ENCODE data around the gene SESTD1.
"Not testable (repeated sequence)": the region's sequence is repeated elsewhere in the genome, so short reads cannot be mapped to it uniquely, and the experiment has no call there.

Gene SESTD1

DNA sequence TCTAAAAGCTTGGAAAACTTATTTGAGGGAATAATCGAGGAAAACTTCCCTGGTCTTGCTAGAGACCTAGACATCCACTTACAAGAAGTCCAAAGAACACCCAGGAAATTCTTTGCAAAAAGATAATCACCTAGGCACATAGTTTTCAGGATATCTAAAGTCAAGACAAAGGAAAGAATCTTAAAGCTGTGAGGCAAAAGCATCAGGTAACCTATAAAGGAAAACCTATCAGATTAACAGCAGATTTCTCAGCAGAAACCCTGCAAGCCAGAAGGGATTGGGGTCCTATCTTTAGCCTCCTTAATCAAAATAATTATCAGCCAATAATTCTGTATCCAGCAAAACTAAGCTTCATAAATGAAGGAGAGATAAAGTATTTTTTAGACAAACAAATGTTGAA, 56.4 kb downstream of the SESTD1 start:
- Mint-ChIP-seq H3K4me1 (ENCODE audit: low read depth) (peaks cover 13% of the 10 kb centered on the region), H3K36me3 (ENCODE audit: low read depth) (peaks cover 20% of the 10 kb centered on the region), H3K9me3 (peaks cover 27% of the 10 kb centered on the region)
- intact Hi-C loops (cut with micrococcal nuclease); H3K27me3 Mint-ChIP-seq; H3K4me3 Mint-ChIP-seq; H3K27ac Mint-ChIP-seq: not testable (repeated sequence)

DNA sequence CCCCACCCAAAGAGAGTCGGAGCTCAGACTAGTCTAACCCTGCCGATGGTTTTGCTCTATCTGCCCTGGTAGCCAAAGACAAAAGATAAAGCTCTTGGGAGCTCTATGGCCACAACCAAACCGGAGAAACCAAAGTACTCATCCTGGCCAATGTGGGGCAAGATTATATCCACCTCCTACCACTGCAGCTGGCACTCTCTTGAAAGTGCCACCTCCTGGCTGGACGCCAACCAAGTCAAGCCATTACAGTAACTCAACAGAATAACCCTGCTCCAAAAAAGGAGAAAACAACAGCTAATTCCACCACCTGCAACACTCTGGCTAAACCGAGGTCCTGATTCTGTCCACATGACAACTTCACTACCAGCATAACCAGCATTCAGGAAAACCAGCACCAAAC, 57.6 kb downstream of the SESTD1 start:
- H3K27ac Mint-ChIP-seq, result no peak overlapping the region
- intact Hi-C loops (cut with micrococcal nuclease), result no loop called here
- H3K4me3 Mint-ChIP-seq, result no peak overlapping the region
- peaks cover 33% of the 10 kb centered on the region for H3K9me3 Mint-ChIP-seq
- peaks cover 18% of the 10 kb centered on the region for H3K4me1 Mint-ChIP-seq (ENCODE audit: low read depth)
- H3K36me3 Mint-ChIP-seq (ENCODE audit: low read depth), result peaks cover 20% of the 10 kb centered on the region
- H3K27me3 Mint-ChIP-seq, result no peaks in the 10 kb centered on the region

DNA sequence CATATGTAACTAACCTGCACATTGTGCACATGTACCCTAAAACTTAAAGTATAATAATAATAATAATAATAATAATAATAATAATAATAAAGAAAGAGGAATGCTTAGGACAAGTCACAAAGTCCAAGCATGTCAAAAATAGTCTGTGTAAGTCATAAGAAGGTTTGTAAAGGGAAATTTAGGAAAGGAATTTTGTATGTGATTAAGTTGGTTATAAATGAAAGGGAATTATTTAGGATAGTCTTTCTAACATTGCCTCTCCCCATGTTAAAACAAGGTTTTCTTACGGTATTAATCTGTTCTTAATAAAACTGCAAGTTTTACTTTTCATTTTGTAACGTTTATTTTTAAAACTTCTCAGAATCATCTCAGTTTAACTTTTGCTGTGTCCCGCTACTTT, 62.8 kb downstream of the SESTD1 start:
- H3K4me1 Mint-ChIP-seq (ENCODE audit: low read depth), result peaks cover 13% of the 10 kb centered on the region
- intact Hi-C loops (cut with micrococcal nuclease), result no loop called here
- peaks cover 34% of the 10 kb centered on the region for H3K36me3 Mint-ChIP-seq (ENCODE audit: low read depth)
- H3K27me3 Mint-ChIP-seq, result no peaks in the 10 kb centered on the region
- no peak overlapping the region for H3K4me3 Mint-ChIP-seq
- no peak overlapping the region for H3K27ac Mint-ChIP-seq
- peaks cover 42% of the 10 kb centered on the region for H3K9me3 Mint-ChIP-seq

DNA sequence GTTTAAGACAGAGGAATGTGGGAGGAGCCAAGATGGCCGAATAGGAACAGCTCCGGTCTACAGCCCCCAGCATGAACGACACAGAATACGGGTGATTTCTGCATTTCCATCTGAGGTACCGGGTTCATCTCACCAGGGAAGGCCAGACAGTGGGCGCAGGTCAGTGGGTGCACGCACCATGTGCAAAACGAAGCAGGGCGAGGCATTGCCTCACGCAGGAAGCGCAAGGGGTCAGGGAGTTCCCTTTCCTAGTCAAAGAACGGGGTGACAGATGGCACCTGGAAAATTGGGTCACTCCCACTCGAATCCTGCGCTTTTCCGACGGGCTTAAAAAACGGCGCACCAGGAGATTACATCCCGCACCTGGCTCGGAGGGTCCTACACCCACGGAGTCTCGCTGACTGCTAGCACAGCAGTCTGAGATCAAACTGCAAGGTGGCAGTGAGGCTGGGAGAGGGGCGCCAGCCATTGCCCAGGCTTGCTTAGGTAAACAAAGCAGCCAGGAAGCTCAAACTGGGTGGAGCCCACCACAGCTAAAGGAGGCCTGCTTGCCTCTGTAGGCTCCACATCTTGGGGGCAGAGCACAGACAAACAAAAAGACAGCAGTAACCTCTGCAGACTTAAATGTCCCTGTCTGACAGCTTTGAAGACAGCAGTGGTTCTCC, 68.6 kb downstream of the SESTD1 start:
- H3K4me3 Mint-ChIP-seq; H3K27ac Mint-ChIP-seq; H3K27me3 Mint-ChIP-seq; intact Hi-C loops (cut with micrococcal nuclease): not testable (repeated sequence)
- Mint-ChIP-seq H3K9me3 (peaks cover 63% of the 10 kb centered on the region), H3K36me3 (ENCODE audit: low read depth) (peaks cover 38% of the 10 kb centered on the region), H3K4me1 (ENCODE audit: low read depth) (peaks cover 20% of the 10 kb centered on the region)

DNA sequence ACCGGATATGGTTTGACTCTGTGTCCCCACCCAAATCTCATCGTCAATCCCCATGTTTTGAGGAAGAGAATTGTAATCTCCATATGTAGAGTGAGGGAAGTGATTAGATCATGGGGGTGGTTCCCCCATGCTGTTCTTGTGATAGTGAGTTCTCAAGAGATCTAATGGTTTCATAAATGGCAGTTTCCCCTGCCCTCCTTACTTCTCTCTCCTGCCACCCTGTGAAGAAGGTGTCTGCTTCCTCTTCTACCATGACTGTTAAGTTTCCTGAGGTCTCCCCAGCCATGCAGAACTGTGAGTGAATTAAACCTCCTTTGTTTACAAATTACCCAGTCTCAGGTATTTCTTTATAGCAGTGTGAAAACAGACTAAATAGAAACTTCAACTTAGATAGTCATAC, 69.5 kb downstream of the SESTD1 start:
- Mint-ChIP-seq H3K27me3 (no peaks in the 10 kb centered on the region), H3K9me3 (peaks cover 67% of the 10 kb centered on the region), H3K4me1 (ENCODE audit: low read depth) (peaks cover 20% of the 10 kb centered on the region), H3K27ac (no peak overlapping the region), H3K36me3 (ENCODE audit: low read depth) (peaks cover 47% of the 10 kb centered on the region), H3K4me3 (no peak overlapping the region)
- intact Hi-C loops (cut with micrococcal nuclease), result no loop called here

DNA sequence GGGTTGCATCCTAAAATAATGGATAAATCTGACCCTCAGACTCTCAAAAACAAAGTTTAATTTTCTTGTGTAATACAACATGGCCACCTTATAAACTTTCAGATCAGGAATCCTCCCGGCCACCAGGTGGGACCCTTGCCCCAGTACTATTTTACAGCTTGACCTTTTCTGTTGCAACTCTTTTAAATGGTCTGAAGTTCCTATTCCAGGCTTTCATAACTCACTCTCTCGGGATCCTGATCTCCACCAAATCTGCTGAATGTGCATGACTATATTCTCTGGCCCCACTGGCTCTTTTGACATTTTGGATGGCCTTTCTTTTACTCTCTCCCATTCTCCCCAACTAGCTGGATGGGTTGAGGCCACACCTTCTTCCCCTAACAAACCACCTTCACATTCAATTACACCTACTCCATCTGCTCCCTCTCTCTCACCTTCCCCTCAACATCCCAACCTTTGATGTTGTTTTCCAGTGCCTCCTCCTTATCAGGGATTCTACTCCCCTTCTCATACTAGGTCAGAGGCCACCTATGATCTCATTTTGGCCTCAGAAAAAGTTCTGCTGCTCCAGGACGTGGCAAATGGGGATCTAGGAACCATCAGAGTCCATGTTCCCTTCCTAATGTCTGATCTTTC, 70.8 kb downstream of the SESTD1 start:
- H3K9me3 Mint-ChIP-seq, result peaks cover 70% of the 10 kb centered on the region
- no peak overlapping the region for H3K4me3 Mint-ChIP-seq
- H3K27me3 Mint-ChIP-seq, result no peaks in the 10 kb centered on the region
- H3K27ac Mint-ChIP-seq, result no peak overlapping the region
- peaks cover 60% of the 10 kb centered on the region for H3K36me3 Mint-ChIP-seq (ENCODE audit: low read depth)
- peaks cover 25% of the 10 kb centered on the region for H3K4me1 Mint-ChIP-seq (ENCODE audit: low read depth)
- intact Hi-C loops (cut with micrococcal nuclease), result no loop called here

DNA sequence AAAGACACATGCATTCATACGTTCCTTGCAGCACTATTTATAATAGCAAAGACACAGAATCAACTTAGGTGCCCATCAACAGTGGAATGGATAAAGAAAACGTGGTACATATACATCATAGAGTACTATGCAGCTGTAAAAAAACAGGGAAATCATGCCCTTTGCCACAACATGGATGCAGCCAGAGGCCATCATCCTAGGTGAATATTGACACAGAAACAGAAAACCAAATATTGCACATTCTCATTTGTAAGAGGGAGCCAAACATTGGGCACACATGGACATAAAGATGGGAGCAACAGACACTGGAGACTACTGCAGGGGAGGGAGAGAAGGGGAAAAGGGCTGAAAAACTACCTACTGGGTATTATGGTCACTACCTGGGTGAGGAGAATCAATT, 73.5 kb downstream of the SESTD1 start:
- Mint-ChIP-seq H3K27me3 (no peaks in the 10 kb centered on the region), H3K4me3 (no peak overlapping the region), H3K9me3 (peaks cover 51% of the 10 kb centered on the region), H3K27ac (no peak overlapping the region), H3K36me3 (ENCODE audit: low read depth) (peaks cover 65% of the 10 kb centered on the region), H3K4me1 (ENCODE audit: low read depth) (peaks cover 32% of the 10 kb centered on the region)
- intact Hi-C loops (cut with micrococcal nuclease), result no loop called here

DNA sequence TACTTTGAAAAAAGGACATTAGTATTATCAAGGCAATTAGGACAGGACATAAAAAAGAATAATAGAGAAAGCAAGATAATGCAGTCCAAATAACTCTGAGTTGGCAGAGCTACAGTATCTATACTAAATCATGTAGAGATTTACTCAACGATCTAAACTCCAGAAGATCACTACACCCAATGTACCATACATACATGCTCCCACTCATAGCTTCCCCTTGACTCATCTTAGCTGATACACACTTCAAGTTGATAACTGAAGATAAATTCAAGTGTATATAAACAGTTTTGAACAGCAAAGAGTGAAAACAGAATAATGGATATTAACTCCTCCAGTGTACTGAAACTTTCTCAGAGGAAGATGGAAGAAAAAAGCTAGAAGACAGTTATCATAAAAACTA, 78.5 kb downstream of the SESTD1 start:
- no peaks in the 10 kb centered on the region for H3K27me3 Mint-ChIP-seq
- intact Hi-C loops (cut with micrococcal nuclease), result no loop called here
- H3K36me3 Mint-ChIP-seq (ENCODE audit: low read depth), result peaks cover 59% of the 10 kb centered on the region

DNA sequence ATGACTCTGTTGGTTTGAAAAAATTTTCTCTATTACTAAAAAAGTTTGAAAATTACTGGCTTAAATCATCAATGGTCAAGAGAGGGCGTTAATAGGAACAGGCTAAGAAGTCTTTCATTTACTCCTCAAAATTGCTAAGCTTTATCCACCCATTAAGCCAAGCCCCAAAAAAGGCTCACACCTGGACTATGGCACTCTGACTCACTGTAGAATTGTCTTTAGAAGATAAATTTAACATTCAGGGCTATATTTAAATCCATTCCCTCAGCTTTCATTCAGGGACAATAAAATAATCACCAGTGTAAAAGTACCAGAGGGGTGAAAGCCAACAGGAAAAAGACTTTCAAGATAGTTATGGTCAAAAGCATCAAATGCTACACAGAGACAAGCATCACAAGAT, 80.0 kb downstream of the SESTD1 start:
- no peak overlapping the region for H3K27ac Mint-ChIP-seq
- H3K9me3 Mint-ChIP-seq, result peaks cover 11% of the 10 kb centered on the region
- H3K4me3 Mint-ChIP-seq, result no peak overlapping the region
- no peaks in the 10 kb centered on the region for H3K27me3 Mint-ChIP-seq
- intact Hi-C loops (cut with micrococcal nuclease), result no loop called here
- peaks cover 59% of the 10 kb centered on the region for H3K36me3 Mint-ChIP-seq (ENCODE audit: low read depth)
- H3K4me1 Mint-ChIP-seq (ENCODE audit: low read depth), result peaks cover 12% of the 10 kb centered on the region

More for the DNA sequence above, 78.5 kb downstream of the SESTD1 start:
- Mint-ChIP-seq H3K4me3 (no peak overlapping the region), H3K9me3 (peaks cover 19% of the 10 kb centered on the region), H3K4me1 (ENCODE audit: low read depth) (peaks cover 12% of the 10 kb centered on the region), H3K27ac (no peak overlapping the region)

DNA sequence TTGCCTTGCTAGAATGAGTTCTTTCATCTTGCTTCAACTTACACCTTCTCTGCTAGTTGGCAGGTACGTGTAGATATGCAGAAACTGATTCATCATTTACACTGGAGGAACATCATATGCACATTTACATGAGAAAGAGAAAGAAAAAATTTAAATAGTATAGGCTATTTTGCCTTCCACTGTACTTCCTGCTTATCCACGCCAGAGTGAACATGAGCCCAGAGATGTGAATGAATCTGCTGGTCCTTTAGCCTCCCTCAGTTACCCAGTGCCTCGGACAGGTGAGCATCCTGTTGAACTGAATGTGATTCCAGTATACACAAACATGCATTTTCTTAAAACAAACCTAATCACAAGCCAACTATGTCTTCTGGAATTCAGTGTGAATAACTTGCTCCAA, 83.6 kb downstream of the SESTD1 start:
- H3K4me1 Mint-ChIP-seq (ENCODE audit: low read depth), result peaks cover 14% of the 10 kb centered on the region
- no peak overlapping the region for H3K27ac Mint-ChIP-seq
- no peak overlapping the region for H3K4me3 Mint-ChIP-seq
- no peaks in the 10 kb centered on the region for H3K9me3 Mint-ChIP-seq
- H3K27me3 Mint-ChIP-seq, result no peaks in the 10 kb centered on the region
- peaks cover 44% of the 10 kb centered on the region for H3K36me3 Mint-ChIP-seq (ENCODE audit: low read depth)
- intact Hi-C loops (cut with micrococcal nuclease), result no loop called here

DNA sequence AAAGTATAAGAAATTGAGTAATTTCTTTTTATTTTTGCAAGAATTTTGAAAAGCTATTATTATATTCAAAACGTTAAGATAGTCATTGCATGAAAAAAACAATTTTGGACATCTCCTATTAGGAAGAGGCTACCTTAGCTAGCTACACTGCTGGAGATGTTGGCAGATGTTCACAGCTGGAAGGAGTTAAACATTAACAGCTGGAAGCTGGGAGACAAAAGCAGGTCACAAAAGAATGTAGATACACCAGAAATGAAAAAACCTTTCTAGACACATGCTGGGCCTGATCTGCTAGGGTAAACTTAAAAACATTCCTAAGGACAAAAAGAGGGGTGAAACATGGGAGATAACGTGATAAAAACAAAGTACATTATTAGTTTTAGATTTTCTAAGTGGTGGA, 84.4 kb downstream of the SESTD1 start:
- peaks cover 14% of the 10 kb centered on the region for H3K4me1 Mint-ChIP-seq (ENCODE audit: low read depth)
- H3K9me3 Mint-ChIP-seq, result no peaks in the 10 kb centered on the region
- no peak overlapping the region for H3K27ac Mint-ChIP-seq
- intact Hi-C loops (cut with micrococcal nuclease), result no loop called here
- H3K27me3 Mint-ChIP-seq, result no peaks in the 10 kb centered on the region
- no peak overlapping the region for H3K4me3 Mint-ChIP-seq
- H3K36me3 Mint-ChIP-seq (ENCODE audit: low read depth), result peaks cover 52% of the 10 kb centered on the region

DNA sequence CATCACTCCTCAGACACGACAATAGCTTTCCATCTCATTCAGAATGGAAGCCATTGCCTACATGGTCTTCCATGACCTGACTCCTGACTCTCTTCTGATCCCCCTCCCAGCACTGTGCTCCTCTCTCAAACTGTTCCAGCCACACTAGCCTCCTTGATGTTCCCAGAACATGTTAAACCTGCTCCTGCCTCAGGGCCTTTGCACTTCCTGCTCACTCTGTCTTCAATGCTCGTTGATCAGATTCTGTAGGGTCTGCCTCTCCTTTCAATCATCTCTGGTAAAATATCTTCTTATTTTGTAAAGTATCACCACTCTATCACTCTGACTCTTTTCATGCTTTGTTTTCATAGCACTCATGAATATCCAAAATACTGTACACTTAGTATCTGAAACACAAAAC, 84.9 kb downstream of the SESTD1 start:
- no peaks in the 10 kb centered on the region for H3K27me3 Mint-ChIP-seq
- H3K4me1 Mint-ChIP-seq (ENCODE audit: low read depth), result peaks cover 14% of the 10 kb centered on the region
- H3K4me3 Mint-ChIP-seq, result no peak overlapping the region
- intact Hi-C loops (cut with micrococcal nuclease), result no loop called here
- no peak overlapping the region for H3K27ac Mint-ChIP-seq
- H3K36me3 Mint-ChIP-seq (ENCODE audit: low read depth), result peaks cover 56% of the 10 kb centered on the region
- no peaks in the 10 kb centered on the region for H3K9me3 Mint-ChIP-seq

DNA sequence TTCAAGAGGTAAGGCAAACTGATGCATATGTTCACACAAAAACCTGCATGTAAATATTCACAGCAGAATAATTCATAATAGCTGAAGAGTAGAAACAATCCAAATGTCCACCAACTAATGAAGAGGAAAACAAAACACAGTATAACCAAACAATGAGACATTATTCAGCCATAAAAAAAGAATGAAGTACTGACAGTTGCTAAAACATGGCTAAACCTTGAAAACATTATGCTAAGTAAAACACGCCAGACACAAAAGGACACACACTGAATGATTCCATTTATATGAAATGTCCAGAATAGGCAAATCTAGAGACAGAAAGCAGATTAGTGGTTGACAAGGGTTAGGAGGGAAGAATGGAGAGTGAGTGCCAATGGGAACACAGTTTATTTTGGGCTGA, 86.9 kb downstream of the SESTD1 start:
- no peak overlapping the region for H3K27ac Mint-ChIP-seq
- no peaks in the 10 kb centered on the region for H3K9me3 Mint-ChIP-seq
- intact Hi-C loops (cut with micrococcal nuclease), result no loop called here
- H3K4me3 Mint-ChIP-seq, result no peak overlapping the region
- H3K4me1 Mint-ChIP-seq (ENCODE audit: low read depth), result peaks cover 14% of the 10 kb centered on the region
- H3K36me3 Mint-ChIP-seq (ENCODE audit: low read depth), result peaks cover 65% of the 10 kb centered on the region
- no peaks in the 10 kb centered on the region for H3K27me3 Mint-ChIP-seq

DNA sequence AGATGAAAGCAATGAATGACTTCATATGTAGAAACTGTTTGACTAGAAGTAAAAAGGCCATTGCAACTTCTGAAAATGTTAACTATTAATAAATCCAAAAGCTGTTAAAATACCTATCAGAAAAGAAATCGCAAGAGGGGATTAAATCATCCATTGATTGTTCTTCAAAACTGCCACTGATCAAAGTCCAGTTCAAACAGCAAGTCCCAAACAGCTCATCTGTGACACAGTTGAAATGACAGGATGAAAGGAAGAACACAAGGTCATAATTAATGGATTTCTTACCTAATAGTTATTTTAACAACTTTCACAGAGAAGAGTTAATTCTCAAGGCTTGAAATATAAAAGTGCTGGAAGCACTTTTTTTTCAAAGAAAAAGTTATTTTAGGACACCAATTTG, 90.4 kb downstream of the SESTD1 start:
- H3K4me3 Mint-ChIP-seq, result no peak overlapping the region
- no peak overlapping the region for H3K27ac Mint-ChIP-seq
- no peaks in the 10 kb centered on the region for H3K27me3 Mint-ChIP-seq
- intact Hi-C loops (cut with micrococcal nuclease), result no loop called here
- no peaks in the 10 kb centered on the region for H3K9me3 Mint-ChIP-seq
- peaks cover 20% of the 10 kb centered on the region for H3K4me1 Mint-ChIP-seq (ENCODE audit: low read depth)
- peaks cover 55% of the 10 kb centered on the region for H3K36me3 Mint-ChIP-seq (ENCODE audit: low read depth)

DNA sequence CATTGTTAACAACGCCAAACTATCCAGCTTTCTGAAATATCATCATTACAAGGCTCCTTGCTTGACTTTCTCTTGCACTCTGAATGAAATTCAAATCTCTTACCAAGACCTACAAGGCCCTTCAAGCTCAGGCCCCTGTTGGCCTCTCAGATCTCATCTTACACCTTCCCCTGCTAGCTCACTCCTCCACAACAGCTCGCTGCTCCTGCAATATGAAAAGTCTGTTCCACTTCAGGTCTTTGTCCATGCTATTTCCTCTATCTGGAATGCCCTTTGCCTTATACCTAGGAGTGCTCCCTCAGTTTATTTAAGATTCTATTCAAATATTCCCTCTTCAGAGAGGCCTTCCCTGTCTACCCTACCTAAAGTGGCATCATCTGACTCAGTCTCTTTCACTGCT, 91.7 kb downstream of the SESTD1 start:
- Mint-ChIP-seq H3K4me1 (ENCODE audit: low read depth) (peaks cover 14% of the 10 kb centered on the region), H3K4me3 (no peak overlapping the region), H3K27ac (no peak overlapping the region), H3K36me3 (ENCODE audit: low read depth) (peaks cover 50% of the 10 kb centered on the region), H3K9me3 (no peaks in the 10 kb centered on the region), H3K27me3 (no peaks in the 10 kb centered on the region)
- intact Hi-C loops (cut with micrococcal nuclease), result no loop called here

Measured in dendritic cell treated with granulocyte-macrophage colony-stimulating factor and Interleukin-4, amounts not matched to agents 40 ng/mL and 50 ng/mL, for 4 days (primary cell).